Embryonic facial prominence (tissue), 1 donor: ENCODE data around the gene SLC26A1.
"Not testable (repeated sequence)": the region's sequence is repeated elsewhere in the genome, so short reads cannot be mapped to it uniquely, and the experiment has no call there.

ENCODE experiments used
- DNase-seq: peaks from one replicate; pipeline ENCODE4 v3.0.0-alpha.2; 2016; ENCODE audit errors: extremely low spot score

Gene SLC26A1

GRCh38 chr4:984336-985054, 8.7 kb downstream of the SLC26A1 start:
- DNase-seq, result no peak

- DNase-seq, result no peak
These were observed 10.4 kb downstream of the SLC26A1 start for GRCh38 chr4:982814-983213.

- DNase-seq, result no peak
These were observed 10.9 kb downstream of the SLC26A1 start for GRCh38 chr4:982291-982690.

GRCh38 chr4:978957-979701, 14.1 kb downstream of the SLC26A1 start:
- no peak for DNase-seq

GRCh38 chr4:976016-976415, 17.2 kb downstream of the SLC26A1 start:
- not testable (repeated sequence) for DNase-seq

GRCh38 chr4:974668-975067, 18.5 kb downstream of the SLC26A1 start:
- no peak for DNase-seq

- DNase-seq, result peak; percentile 45
These were observed 19.5 kb downstream of the SLC26A1 start, which contains the start of gene DGKQ for GRCh38 chr4:973431-974397. TSS of gene DGKQ (minus strand) at chr4:973569. CDS start at chr4:973482, 87 bp downstream.

- no peak for DNase-seq
These were observed 20.4 kb downstream of the SLC26A1 start for GRCh38 chr4:972651-973424.

- no peak for DNase-seq
These were observed 21.3 kb downstream of the SLC26A1 start for GRCh38 chr4:971666-972500.

GRCh38 chr4:970854-971520, 22.2 kb downstream of the SLC26A1 start:
- DNase-seq, result no peak

- no peak for DNase-seq
These were observed 23.0 kb downstream of the SLC26A1 start for GRCh38 chr4:970046-970745.

GRCh38 chr4:968621-969394, 24.4 kb downstream of the SLC26A1 start:
- DNase-seq, result no peak

- DNase-seq, result no peak
These were observed 25.0 kb downstream of the SLC26A1 start for GRCh38 chr4:968221-968620.

GRCh38 chr4:967113-968104, 25.8 kb downstream of the SLC26A1 start:
- no peak for DNase-seq

- no peak for DNase-seq
These were observed 26.7 kb downstream of the SLC26A1 start for GRCh38 chr4:966266-967112.

- no peak for DNase-seq
These were observed 27.5 kb downstream of the SLC26A1 start for GRCh38 chr4:965766-966134.
